ENCODE results near the gene FMO2. TPM values are rescaled to one million over a fixed set of nuclear protein-coding genes. Genes with fewer than 3 reads are reported as not detected.

The FMO2 gene
- total RNA-seq, 4 donors from 2014 or later = 1.4 to 7.2 (median 4.1) TPM

- Histone ChIP-seq H3K4me3 (no peak overlapping the region), H3K4me1 (no peaks in the 10 kb centered on the region), H3K36me3 (no peaks in the 10 kb centered on the region), H3K27me3 (no peaks in the 10 kb centered on the region), H3K9me3 (no peaks in the 10 kb centered on the region), H3K27ac (no peak overlapping the region)
- TF ChIP-seq CTCF (IDR thresholded peaks at IDR 0.05) = no peak
- no peak for TF ChIP-seq POLR2A (IDR thresholded peaks at IDR 0.05)
- no peak for DNase-seq
Observed at GRCh38 chr1:171212607-171213351, 27.7 kb downstream of the FMO2 start.

DNA sequence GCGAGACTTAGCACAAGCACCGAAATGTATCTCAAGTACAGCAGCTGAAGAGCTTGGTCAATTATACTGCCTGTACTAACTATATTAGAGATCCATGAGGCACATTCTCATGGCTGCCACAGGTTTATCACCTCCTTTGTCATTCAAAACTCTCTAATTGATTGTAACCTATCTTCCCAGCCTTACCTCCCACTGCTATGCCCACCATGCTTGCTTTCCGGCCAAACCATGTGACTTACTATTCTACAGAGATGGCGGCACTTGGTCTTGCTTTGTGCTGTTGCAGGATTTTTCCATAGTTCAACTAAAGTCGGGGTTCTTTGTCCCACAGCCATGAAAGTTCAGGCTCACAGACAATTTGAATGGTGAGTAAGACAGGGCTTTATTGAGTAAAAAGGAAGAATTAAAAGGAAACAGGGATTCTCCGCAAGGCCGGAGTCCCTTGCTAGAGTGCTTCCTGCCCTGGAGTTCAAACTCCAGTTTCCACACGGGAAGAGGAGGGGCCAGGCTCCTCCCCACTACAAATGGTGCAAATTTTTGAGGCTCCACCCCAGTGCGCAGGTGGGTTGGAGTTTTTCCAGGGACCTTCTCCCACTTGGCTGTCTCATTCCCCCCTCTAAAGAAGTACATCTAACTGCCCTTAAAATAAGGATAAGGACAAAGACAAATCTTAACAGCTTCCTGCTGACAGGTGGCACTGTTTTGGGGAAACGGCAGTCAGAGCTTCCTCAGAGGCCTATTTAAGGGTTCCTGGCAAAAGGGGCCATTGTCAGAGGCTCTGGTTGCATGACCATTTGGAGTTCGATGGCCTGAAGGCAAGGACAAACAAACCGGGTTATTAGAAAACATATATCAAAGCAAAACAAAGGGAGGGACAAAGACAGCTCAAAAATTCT is 28.7 kb downstream of the FMO2 start:
- H3K9me3 ChIP-seq = no peaks in the 10 kb centered on the region
- no peak for DNase-seq
- TF ChIP-seq POLR2A (IDR thresholded peaks at IDR 0.05) (no peak), CTCF (IDR thresholded peaks at IDR 0.05) (no peak)
- no peaks in the 10 kb centered on the region for H3K27me3 ChIP-seq
- no peaks in the 10 kb centered on the region for H3K4me1 ChIP-seq
- no peaks in the 10 kb centered on the region for H3K36me3 ChIP-seq
- H3K4me3 ChIP-seq = no peak overlapping the region
- no peak overlapping the region for H3K27ac ChIP-seq

DNA sequence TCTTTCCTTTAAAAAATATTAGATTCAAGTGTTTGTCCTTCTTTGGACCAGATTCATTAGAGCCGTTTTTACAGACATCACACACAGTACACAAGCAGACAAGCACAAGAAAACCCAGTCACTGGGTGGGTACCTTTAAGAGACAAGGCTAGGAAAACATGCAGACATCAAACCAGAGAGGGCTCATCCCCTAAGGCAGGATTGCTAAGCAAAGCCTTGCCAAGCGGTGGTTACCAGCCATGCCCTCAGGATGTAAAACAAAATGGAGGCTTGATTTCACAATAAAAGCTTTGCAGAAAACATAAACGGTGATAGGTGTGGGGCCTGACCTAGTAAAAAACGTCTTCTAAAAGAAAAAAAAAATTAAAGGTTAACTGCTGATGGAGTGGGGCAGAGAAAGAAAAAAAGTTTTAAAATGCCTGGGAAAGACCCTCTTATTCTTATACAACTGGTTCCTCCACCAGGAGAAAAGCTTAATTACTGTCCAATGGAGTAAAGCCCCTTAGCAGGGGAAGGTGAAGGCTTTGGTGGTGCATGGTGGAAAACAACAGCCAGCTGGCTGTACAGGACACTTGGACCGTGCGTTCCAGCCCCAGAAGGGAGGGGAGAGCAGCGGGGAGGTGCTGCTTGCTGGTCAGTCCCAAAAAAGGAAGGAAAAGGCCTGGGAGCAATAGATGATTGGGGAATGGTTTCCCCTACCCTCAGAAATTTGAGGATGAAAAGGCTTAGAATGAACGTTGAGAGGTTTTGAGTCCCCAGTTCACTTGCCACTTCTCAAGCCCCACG is 32.8 kb downstream of the FMO2 start:
- Histone ChIP-seq H3K4me3 (no peak overlapping the region), H3K27me3 (no peaks in the 10 kb centered on the region), H3K27ac (no peak overlapping the region), H3K4me1 (no peaks in the 10 kb centered on the region), H3K36me3 (no peaks in the 10 kb centered on the region), H3K9me3 (no peaks in the 10 kb centered on the region)
- TF ChIP-seq CTCF (IDR thresholded peaks at IDR 0.05) (no peak), POLR2A (IDR thresholded peaks at IDR 0.05) (no peak)
- no peak for DNase-seq

DNA sequence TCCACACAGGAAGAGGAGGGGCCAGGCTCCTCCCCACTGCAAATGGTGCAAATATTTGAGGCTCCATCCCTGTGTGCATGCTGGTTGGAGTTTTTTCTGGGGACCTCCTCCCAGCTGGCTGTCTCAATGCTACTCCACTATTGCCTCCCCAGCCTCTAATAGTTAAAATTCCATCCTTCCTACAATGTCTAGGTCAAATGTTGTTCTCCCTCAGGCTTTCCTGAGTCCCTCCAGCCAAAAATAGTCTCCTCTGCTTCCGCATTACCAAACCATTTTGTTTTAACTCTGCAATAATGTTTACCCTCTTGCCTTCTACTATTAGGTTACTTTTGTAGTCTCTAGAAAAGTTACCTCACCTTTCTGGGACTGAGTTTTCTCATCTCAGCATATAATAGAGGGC is 33.6 kb downstream of the FMO2 start:
- no peak for DNase-seq
- Histone ChIP-seq H3K4me1 (no peaks in the 10 kb centered on the region), H3K36me3 (no peaks in the 10 kb centered on the region), H3K27me3 (no peaks in the 10 kb centered on the region), H3K4me3 (no peak overlapping the region), H3K9me3 (no peaks in the 10 kb centered on the region), H3K27ac (no peak overlapping the region)
- TF ChIP-seq POLR2A (IDR thresholded peaks at IDR 0.05) = no peak
- TF ChIP-seq CTCF (IDR thresholded peaks at IDR 0.05) = no peak

GRCh38 chr1:171219346-171220080 is 34.4 kb downstream of the FMO2 start:
- TF ChIP-seq POLR2A (IDR thresholded peaks at IDR 0.05) (no peak), CTCF (IDR thresholded peaks at IDR 0.05) (no peak)
- no peak overlapping the region for H3K27ac ChIP-seq
- DNase-seq = no peak

More at GRCh38 chr1:171219346-171220080, 34.4 kb downstream of the FMO2 start:
- Histone ChIP-seq H3K9me3 (no peaks in the 10 kb centered on the region), H3K27me3 (no peaks in the 10 kb centered on the region), H3K4me3 (no peak overlapping the region), H3K4me1 (peaks cover 0 to 3% (median 0%) of the 10 kb centered on the region in 4 donors), H3K36me3 (no peaks in the 10 kb centered on the region)
